AG08395 (cell line): ENCODE results near the gene SIRPA.
"Not testable (repeated sequence)": the region's sequence is repeated elsewhere in the genome, so short reads cannot be mapped to it uniquely, and the experiment has no call there.

Source experiments
- DNase-seq: peaks from one replicate; pipeline ENCODE4 v3.0.0; 2012; ENCODE audit warnings: mixed read lengths, low spot score

SIRPA gene

GRCh38 chr20:1907586-1907985 is 12.4 kb downstream of the SIRPA start:
- DNase-seq = peak; percentile 71

GRCh38 chr20:1908191-1908590 is 13.0 kb downstream of the SIRPA start:
- DNase-seq = no peak

- DNase-seq = no peak
Observed at GRCh38 chr20:1909097-1909496, 13.9 kb downstream of the SIRPA start.

- DNase-seq = no peak
Observed at GRCh38 chr20:1911536-1911935, 16.3 kb downstream of the SIRPA start.

GRCh38 chr20:1912053-1912452 is 16.8 kb downstream of the SIRPA start:
- DNase-seq = no peak

GRCh38 chr20:1912646-1913045 is 17.4 kb downstream of the SIRPA start:
- DNase-seq = no peak

- not testable (repeated sequence) for DNase-seq
Observed at GRCh38 chr20:1915233-1915632, 20.0 kb downstream of the SIRPA start.

- no peak for DNase-seq
Observed at GRCh38 chr20:1915725-1916124, 20.5 kb downstream of the SIRPA start.

- DNase-seq = no peak
Observed at GRCh38 chr20:1917786-1918185, 22.6 kb downstream of the SIRPA start.

- DNase-seq = peak; percentile 49
Observed at GRCh38 chr20:1918491-1919165, 23.4 kb downstream of the SIRPA start.

- DNase-seq = no peak
Observed at GRCh38 chr20:1920252-1920651, 25.0 kb downstream of the SIRPA start.

- no peak for DNase-seq
Observed at GRCh38 chr20:1920826-1921225, 25.6 kb downstream of the SIRPA start.

- DNase-seq = not testable (repeated sequence)
Observed at GRCh38 chr20:1921985-1922384, 26.8 kb downstream of the SIRPA start.

GRCh38 chr20:1922786-1923185 is 27.6 kb downstream of the SIRPA start:
- DNase-seq = no peak

GRCh38 chr20:1924910-1925861 is 30.0 kb downstream of the SIRPA start:
- DNase-seq = no peak

GRCh38 chr20:1926237-1926636 is 31.0 kb downstream of the SIRPA start:
- no peak for DNase-seq

GRCh38 chr20:1927217-1927616 is 32.0 kb downstream of the SIRPA start:
- no peak for DNase-seq

- no peak for DNase-seq
Observed at GRCh38 chr20:1928154-1928553, 32.9 kb downstream of the SIRPA start.

- no peak for DNase-seq
Observed at GRCh38 chr20:1928782-1929181, 33.6 kb downstream of the SIRPA start.

GRCh38 chr20:1929460-1929859 is 34.3 kb downstream of the SIRPA start:
- no peak for DNase-seq

GRCh38 chr20:1930165-1930564 is 35.0 kb downstream of the SIRPA start:
- DNase-seq = no peak

- no peak for DNase-seq
Observed at GRCh38 chr20:1931830-1932229, 36.6 kb downstream of the SIRPA start.

- DNase-seq = no peak
Observed at GRCh38 chr20:1932971-1933370, 37.8 kb downstream of the SIRPA start.
